Kidney (tissue), 14 donors: ENCODE measurements around the gene SMS. TPM values are rescaled to one million over a fixed set of nuclear protein-coding genes. Genes with fewer than 3 reads are reported as not detected.

Source experiments
- DNase-seq, 5 donors: peaks; one replicate each; pipeline ENCODE4 v3.0.0-alpha.2; 2013 to 2020
- FAIRE-seq: peaks from 2 replicates; lab custom pipeline; 2012; peaks lifted over from hg19 to GRCh38; lab: Jason Lieb, UNC
- H3K27ac ChIP-seq, 2 donors: one replicate each; pipeline ENCODE4 v1.7.0; 2013; ENCODE audit warnings: low read depth in 2 of 2, low read length in 2 of 2, inconsistent platforms in 1 of 2
- H3K27me3 ChIP-seq: one replicate; pipeline ENCODE4 v1.7.1; 2013; ENCODE audit warnings: low read length, inconsistent platforms; ENCODE audit not compliant: control insufficient read depth, insufficient read depth
- H3K36me3 ChIP-seq, 3 donors: one replicate each; pipeline versions ENCODE4 v1.7.0 to v1.7.1; 2013; ENCODE audit warnings: low read length in 3 of 3, control low read depth in 1 of 3, inconsistent platforms in 1 of 3; ENCODE audit not compliant: insufficient read depth in 3 of 3, control insufficient read depth in 2 of 3
- H3K4me1 ChIP-seq, 3 donors: one replicate each; pipeline versions ENCODE4 v1.7.0 to v1.7.1; 2013; ENCODE audit warnings: low read length in 3 of 3, inconsistent platforms in 1 of 3, low read depth in 1 of 3; ENCODE audit not compliant: control insufficient read depth in 2 of 3, insufficient read depth in 2 of 3
- H3K4me3 ChIP-seq, 3 donors: one replicate each; pipeline versions ENCODE4 v1.7.0 to v1.8.1; 2013; ENCODE audit warnings: low read length in 3 of 3, control low read depth in 1 of 3, inconsistent platforms in 1 of 3
- H3K9ac ChIP-seq, 3 donors: one replicate each; pipeline versions ENCODE4 v1.7.0 to v1.7.1; 2013; ENCODE audit warnings: low read length in 3 of 3, control low read depth in 1 of 3, inconsistent platforms in 1 of 3
- H3K9me3 ChIP-seq, 3 donors: one replicate each; pipeline versions ENCODE4 v1.7.0 to v1.7.1; 2013; ENCODE audit warnings: low read length in 3 of 3, control low read depth in 1 of 3, inconsistent platforms in 1 of 3; ENCODE audit not compliant: control insufficient read depth in 2 of 3, insufficient read depth in 1 of 3
- CTCF ChIP-seq: IDR thresholded peaks from 3 replicates; pipeline ENCODE4 v1.5.1; 2012; ENCODE audit warnings: mild to moderate bottlenecking, moderate library complexity, borderline replicate concordance; ENCODE audit not compliant: insufficient read depth; ENCODE audit errors: extremely low read depth
- intact Hi-C: fragments of 100-400 bp; cut with DNase I; formaldehyde crosslinking; loops from one replicate; pipeline ENCODE4 v1.11.1; 2022
- polyA plus RNA-seq: library from polyadenylated mRNA; stranded (reverse); fragments of 350-450 nt; fragmentation: Illumina TruSeq; extraction: RNeasy Lipid Tissue Mini Kit (QIAGEN cat#74804); gene quantifications from one replicate; pipeline ENCODE4 v1.2.3, GENCODE V29; 2014; ENCODE audit warnings: low read depth, low replicate concordance; ENCODE audit not compliant: insufficient read depth
- total RNA-seq: library from RNA; stranded (reverse); fragmentation: NEBNext Ultra II Directional; extraction: Animal tissue kit (Norgen Biotek cat#: 25700); gene quantifications from one replicate; pipeline ENCODE4 v1.2.1, GENCODE V29; 2021
- donor health status: control.
- donor health status: control.
- donor health status: control.
- donor health status: control.
- donor health status: control.
- donor health status: DM: yes; HTN: yes; CAD: no.
- donor health status: Normal renal cell carcinoma (clear cell type).

Gene SMS
- total and polyA plus RNA-seq, 2 donors from 2014 or later: 73.6 to 147 TPM

GRCh38 chrX:22032084-22032483 lies 91.6 kb downstream of the SMS start, which contains the start of gene PHEX:
Gene PHEX, plus strand, starts transcription at chrX:22032325. Its CDS starts 681 bp downstream, at chrX:22033006.
- H3K27me3 ChIP-seq: no peaks in the 10 kb centered on the region
- H3K36me3 ChIP-seq: no peaks in the 10 kb centered on the region
- no peak within 1 kb of the TSS for H3K9ac ChIP-seq
- intact Hi-C loops: no loop called here
- H3K27ac ChIP-seq: no peak within 1 kb of the TSS
- no peaks in the 10 kb centered on the region for H3K4me1 ChIP-seq
- DNase-seq (no peak), FAIRE-seq (no peak)
- no peak within 1 kb of the TSS for H3K4me3 ChIP-seq
- no peak for TF ChIP-seq CTCF
- no peaks in the 10 kb centered on the region for H3K9me3 ChIP-seq

GRCh38 chrX:22032506-22032905 lies 92.0 kb downstream of the SMS start:
- Histone ChIP-seq H3K27ac (no peak overlapping the region), H3K4me1 (no peaks in the 10 kb centered on the region), H3K9me3 (no peaks in the 10 kb centered on the region), H3K4me3 (no peak overlapping the region), H3K9ac (no peak overlapping the region), H3K27me3 (no peaks in the 10 kb centered on the region), H3K36me3 (no peaks in the 10 kb centered on the region)
- FAIRE-seq (no peak), DNase-seq (no peak)
- intact Hi-C loops: no loop called here
- TF ChIP-seq CTCF: no peak

- Histone ChIP-seq H3K9me3 (no peaks in the 10 kb centered on the region), H3K4me1 (no peaks in the 10 kb centered on the region), H3K27me3 (no peaks in the 10 kb centered on the region), H3K36me3 (no peaks in the 10 kb centered on the region), H3K27ac (no peak overlapping the region), H3K4me3 (no peak overlapping the region), H3K9ac (no peak overlapping the region)
- FAIRE-seq (no peak), DNase-seq (no peak)
- TF ChIP-seq CTCF: no peak
- intact Hi-C loops: no loop called here
These were observed 93.3 kb downstream of the SMS start for GRCh38 chrX:22033818-22034217.

GRCh38 chrX:22035236-22035635 lies 94.7 kb downstream of the SMS start:
- H3K9ac ChIP-seq: no peak overlapping the region
- DNase-seq (no peak), FAIRE-seq (no peak)
- intact Hi-C loops: no loop called here
- H3K9me3 ChIP-seq: no peaks in the 10 kb centered on the region
- H3K27ac ChIP-seq: no peak overlapping the region
- H3K4me3 ChIP-seq: no peak overlapping the region
- no peaks in the 10 kb centered on the region for H3K36me3 ChIP-seq
- no peaks in the 10 kb centered on the region for H3K27me3 ChIP-seq
- no peaks in the 10 kb centered on the region for H3K4me1 ChIP-seq
- TF ChIP-seq CTCF: no peak
